Neutrophil (primary cell): Measurements from ENCODE around the gene OPA3.
A peak's percentile ranks its signal among the peaks of the same experiment; 100 is the strongest.

Experiments
- H3K27ac ChIP-seq: fragments of 200-600 bp; sonication (generic); 2 replicates; pipeline ENCODE4 v1.5.1; 2016; ENCODE audit warnings: mild to moderate bottlenecking, moderate library complexity
- H3K27me3 ChIP-seq: fragments of 200-600 bp; sonication (generic); 2 replicates; pipeline ENCODE4 v1.6.0; 2016; ENCODE audit warnings: mild to moderate bottlenecking
- H3K36me3 ChIP-seq: fragments of 200-600 bp; sonication (generic); 2 replicates; pipeline ENCODE4 v1.5.1; 2017
- H3K4me1 ChIP-seq, 2 experiments: fragments of 200-600 bp in 1 of 2; sonication (generic) in 1 of 2; 1 replicate in 1 of 2; 2 replicates in 1 of 2; pipeline versions ENCODE4 v1.5.1 to v1.6.1; 2013 to 2016; ENCODE audit warnings: low read depth in 1 of 2, low read length in 1 of 2, mild to moderate bottlenecking in 1 of 2, moderate library complexity in 1 of 2; ENCODE audit not compliant: control insufficient read depth in 1 of 2, insufficient read depth in 1 of 2
- H3K4me3 ChIP-seq, 2 experiments: fragments of 200-600 bp in 1 of 2; sonication (generic) in 1 of 2; 1 replicate in 1 of 2; 2 replicates in 1 of 2; pipeline ENCODE4 v1.5.1; 2013 to 2016; ENCODE audit warnings: low read depth in 1 of 2, low read length in 1 of 2, mild to moderate bottlenecking in 1 of 2, moderate library complexity in 1 of 2
- H3K9me3 ChIP-seq: fragments of 200-600 bp; sonication (generic); 2 replicates; pipeline ENCODE4 v1.5.1; 2016
- TF ChIP-seq, protein P1 (sequence below): fragments of 200-600 bp; sonication (generic); IDR thresholded peaks from 2 replicates; pipeline ENCODE4 v1.5.1; 2016; ENCODE audit warnings: antibody characterized with exemption

OPA3 gene

DNA sequence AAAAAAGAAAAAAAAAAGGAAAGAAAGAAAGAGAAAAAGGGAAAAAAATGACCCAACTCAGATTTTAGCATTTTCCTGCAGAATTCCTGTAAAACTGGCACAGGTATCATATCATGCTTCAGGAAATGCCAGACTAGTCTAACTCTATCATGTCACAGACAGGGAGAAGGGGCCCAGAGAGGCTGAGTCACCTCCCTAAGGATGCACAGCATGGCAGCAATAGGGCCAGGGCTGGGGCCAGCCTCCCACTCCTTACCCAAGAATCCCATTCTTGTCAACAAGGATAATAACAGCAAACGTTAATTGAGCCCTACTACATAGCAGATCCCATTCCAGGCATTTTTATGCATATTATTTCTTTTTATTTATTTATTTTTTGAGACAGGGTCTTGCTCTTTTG, 8.9 kb upstream of the OPA3 start:
- no peaks in the 10 kb centered on the region for H3K36me3 ChIP-seq
- H3K27me3 ChIP-seq = peaks cover 13% of the 10 kb centered on the region
- TF ChIP-seq, protein P1, sequence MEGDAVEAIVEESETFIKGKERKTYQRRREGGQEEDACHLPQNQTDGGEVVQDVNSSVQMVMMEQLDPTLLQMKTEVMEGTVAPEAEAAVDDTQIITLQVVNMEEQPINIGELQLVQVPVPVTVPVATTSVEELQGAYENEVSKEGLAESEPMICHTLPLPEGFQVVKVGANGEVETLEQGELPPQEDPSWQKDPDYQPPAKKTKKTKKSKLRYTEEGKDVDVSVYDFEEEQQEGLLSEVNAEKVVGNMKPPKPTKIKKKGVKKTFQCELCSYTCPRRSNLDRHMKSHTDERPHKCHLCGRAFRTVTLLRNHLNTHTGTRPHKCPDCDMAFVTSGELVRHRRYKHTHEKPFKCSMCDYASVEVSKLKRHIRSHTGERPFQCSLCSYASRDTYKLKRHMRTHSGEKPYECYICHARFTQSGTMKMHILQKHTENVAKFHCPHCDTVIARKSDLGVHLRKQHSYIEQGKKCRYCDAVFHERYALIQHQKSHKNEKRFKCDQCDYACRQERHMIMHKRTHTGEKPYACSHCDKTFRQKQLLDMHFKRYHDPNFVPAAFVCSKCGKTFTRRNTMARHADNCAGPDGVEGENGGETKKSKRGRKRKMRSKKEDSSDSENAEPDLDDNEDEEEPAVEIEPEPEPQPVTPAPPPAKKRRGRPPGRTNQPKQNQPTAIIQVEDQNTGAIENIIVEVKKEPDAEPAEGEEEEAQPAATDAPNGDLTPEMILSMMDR = no peak
- no peak overlapping the region for H3K4me3 ChIP-seq
- peaks cover 50 to 64% of the 10 kb centered on the region in 2 experiments for H3K4me1 ChIP-seq
- H3K9me3 ChIP-seq = no peaks in the 10 kb centered on the region
- no peak overlapping the region for H3K27ac ChIP-seq

DNA sequence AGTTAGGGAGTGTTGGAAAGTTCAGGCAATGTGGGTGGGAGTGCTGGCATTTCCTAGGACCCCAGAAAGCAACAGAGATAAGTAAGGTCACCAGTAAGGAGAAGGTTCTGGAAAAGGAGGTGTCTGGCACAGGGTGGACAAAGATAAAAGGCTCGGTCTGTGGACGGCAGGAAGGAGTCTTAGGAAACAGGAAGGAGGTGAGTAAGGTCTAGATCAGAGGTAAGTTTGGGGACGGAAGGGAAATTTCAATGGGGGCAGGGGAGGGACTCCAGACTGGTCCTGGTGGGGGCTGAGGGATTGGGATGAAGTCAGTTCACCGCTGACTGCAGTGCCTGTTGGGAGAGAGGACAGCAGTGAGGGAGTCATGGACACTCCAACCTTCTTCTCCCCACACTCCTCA, 7.8 kb upstream of the OPA3 start:
- peaks cover 13% of the 10 kb centered on the region for H3K27me3 ChIP-seq
- peaks cover 38 to 53% of the 10 kb centered on the region in 2 experiments for H3K4me1 ChIP-seq
- TF ChIP-seq, protein P1 = no peak
- peak overlapping the region; percentile 3 to 7 for H3K4me3 ChIP-seq
- no peaks in the 10 kb centered on the region for H3K36me3 ChIP-seq
- peak overlapping the region; percentile 83 for H3K27ac ChIP-seq
- no peaks in the 10 kb centered on the region for H3K9me3 ChIP-seq

DNA sequence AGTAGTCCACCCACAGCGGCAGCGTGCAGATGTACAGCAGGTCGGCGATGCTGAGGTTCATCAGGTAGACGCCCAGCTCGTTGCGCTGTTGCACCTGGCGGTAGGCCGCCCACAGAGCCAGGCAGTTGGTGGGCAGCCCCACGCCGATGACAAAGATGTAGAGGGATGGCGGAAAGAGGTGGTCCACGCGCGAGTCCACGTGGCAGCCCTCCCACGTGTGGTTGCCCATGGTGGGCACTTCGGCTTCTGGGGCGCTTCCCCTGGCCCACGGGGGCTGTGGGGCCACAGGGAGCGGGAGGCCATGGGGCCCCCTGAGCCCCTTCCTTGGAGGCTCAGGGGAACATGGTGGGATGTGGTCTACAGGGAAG, 7.0 kb upstream of the OPA3 start:
- TF ChIP-seq, protein P1 = no peak
- H3K36me3 ChIP-seq = no peaks in the 10 kb centered on the region
- peak overlapping the region; percentile 24 to 48 for H3K4me3 ChIP-seq
- no peaks in the 10 kb centered on the region for H3K9me3 ChIP-seq
- H3K4me1 ChIP-seq = peaks cover 34 to 45% of the 10 kb centered on the region in 2 experiments
- peaks cover 13% of the 10 kb centered on the region for H3K27me3 ChIP-seq
- peak overlapping the region; percentile 83 for H3K27ac ChIP-seq

DNA sequence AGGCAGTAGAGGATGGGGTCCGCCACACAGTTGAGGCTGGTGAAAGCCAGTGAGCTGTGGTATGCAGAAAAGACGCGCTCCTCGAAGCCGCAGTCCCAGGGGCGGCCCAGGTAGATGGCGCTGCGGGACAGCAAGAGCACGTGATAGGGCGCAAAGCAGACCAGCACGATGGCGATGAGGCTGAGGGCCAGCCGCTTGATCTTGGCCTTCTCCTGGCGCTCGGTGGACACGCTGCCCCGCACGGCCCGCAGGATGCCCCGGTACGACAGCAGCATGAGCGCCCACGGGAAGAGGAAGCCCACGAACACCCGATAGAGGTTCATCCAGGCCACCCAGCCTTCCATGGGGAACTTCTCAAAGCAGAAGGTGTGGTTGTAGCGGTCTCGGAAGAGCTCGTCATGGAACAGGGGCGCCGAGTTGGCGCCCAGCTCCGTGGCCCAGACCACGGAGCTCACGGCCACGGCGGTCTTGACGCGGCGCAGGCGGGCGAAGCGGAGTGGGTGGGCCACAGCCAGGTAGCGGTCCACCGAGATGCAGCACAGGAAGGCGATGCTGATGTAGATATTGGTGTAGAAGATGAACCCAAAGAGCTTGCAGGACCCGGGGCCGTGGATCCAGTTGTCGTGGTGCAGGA, 6.5 kb upstream of the OPA3 start:
- no peaks in the 10 kb centered on the region for H3K9me3 ChIP-seq
- H3K27me3 ChIP-seq = peaks cover 13% of the 10 kb centered on the region
- peak overlapping the region; percentile 24 to 48 for H3K4me3 ChIP-seq
- peak overlapping the region; percentile 83 for H3K27ac ChIP-seq
- H3K4me1 ChIP-seq = peaks cover 34 to 42% of the 10 kb centered on the region in 2 experiments
- TF ChIP-seq, protein P1 = peak; percentile 65
- H3K36me3 ChIP-seq = no peaks in the 10 kb centered on the region

DNA sequence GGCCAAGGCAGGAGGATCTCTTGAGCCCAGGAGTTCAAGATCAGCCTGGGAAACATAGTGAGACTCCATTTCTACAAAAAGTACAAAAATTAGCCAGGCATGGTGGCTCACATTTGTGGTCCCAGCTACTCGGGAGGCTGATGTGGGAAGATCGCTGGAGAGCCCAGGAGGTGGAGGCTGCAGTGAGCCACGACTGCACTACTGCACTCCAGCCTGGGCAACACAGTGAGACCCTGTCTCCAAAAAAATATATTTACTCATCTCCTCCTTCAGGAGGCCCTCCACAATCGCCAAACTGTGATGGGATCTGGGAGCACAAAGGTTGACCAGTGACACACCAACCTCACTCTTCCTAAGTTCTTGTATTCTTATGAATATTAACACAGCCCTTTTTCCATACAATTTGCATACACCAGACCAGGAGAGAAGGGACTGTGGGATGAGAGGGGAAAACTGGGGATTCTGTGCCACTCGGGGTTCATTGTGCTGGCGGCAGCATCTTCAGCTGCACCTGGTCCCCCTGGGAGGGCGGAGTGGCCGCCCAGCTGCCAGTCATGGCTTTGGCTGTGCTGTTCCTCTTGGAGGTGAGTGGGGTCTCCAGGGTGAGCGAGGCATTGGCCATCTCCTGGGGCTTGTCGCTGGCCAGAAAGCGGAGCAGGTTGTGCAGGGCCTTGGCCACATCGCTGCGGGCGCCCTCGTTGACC, 5.8 kb upstream of the OPA3 start:
- no peaks in the 10 kb centered on the region for H3K36me3 ChIP-seq
- TF ChIP-seq, protein P1 = no peak
- H3K27ac ChIP-seq = peak overlapping the region; percentile 83
- H3K4me3 ChIP-seq = peak overlapping the region in 1 of 2 experiments; percentile 48
- H3K9me3 ChIP-seq = no peaks in the 10 kb centered on the region
- H3K4me1 ChIP-seq = peaks cover 36 to 37% of the 10 kb centered on the region in 2 experiments
- peaks cover 13% of the 10 kb centered on the region for H3K27me3 ChIP-seq
